ENCODE results near the gene SNRNP25. TPM values are rescaled to one million over a fixed set of nuclear protein-coding genes. Genes with fewer than 3 reads are reported as not detected.
"Not testable (repeated sequence)": the region's sequence is repeated elsewhere in the genome, so short reads cannot be mapped to it uniquely, and the experiment has no call there.

SNRNP25 gene
- total RNA-seq, 1 experiment from 2014 or later = 52.9 TPM

DNA sequence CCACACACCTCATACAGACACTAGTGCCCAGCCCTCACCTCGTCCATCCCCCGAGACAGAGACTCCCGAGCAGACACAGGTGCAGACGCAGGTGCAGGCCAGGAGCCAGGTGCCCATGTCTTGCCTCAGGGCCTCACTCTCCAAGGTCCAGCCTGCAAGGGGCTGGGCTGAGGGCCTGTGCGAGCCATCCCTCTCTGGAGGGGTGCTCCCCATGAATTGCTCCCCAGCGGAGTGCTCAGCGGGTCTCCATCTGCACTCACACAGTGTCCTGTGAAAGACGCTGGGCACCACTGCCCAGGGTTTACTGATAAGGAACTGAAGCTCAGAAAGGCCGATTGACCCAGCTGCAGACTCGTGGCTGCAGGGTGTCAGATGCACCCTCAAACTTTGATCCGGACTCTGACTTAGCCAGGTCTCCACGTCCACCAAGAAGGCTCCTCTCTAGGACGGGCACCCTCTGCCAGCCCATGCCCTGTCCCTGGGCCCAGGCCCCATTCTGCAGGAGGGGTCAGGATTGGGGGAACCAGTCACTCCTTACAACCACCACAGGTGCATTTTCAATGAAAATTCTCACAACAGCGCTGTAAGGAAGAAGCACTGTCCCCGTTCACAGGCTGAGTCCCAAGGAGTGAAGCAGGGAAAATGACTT lies 17.2 kb upstream of the SNRNP25 start:
- Histone ChIP-seq H3K36me3 (replicated peaks; ENCODE audit: control insufficient read depth, insufficient read depth, low read length) (peaks cover 3% of the 10 kb centered on the region), H3K27me3 (ENCODE audit: control insufficient read depth, insufficient read depth, low read length) (no peaks in the 10 kb centered on the region), H3K4me3 (ENCODE audit: insufficient read depth, low read depth, low read length) (no peak overlapping the region)
- no peak for DNase-seq

DNA sequence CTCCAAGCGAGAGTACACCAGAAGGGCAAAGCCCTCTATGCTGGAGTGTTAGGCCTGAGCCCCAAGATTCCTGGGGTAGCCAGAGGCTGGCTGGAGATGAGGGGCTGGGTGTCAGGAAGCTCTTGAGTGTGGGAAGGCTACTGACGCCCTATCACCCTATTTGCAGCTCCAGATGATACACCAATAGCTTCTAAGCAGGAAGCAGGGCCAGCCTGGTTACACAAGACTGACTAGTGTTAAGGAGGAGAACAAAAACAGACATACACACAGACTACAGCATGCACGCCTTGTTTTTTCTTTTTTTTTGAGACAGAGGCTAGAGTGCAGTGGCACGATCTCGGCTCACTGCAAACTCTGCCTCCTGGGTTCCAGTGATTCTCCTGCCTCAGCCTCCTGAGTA lies 16.1 kb upstream of the SNRNP25 start:
- no peak overlapping the region for H3K4me3 ChIP-seq (ENCODE audit: insufficient read depth, low read depth, low read length)
- H3K27me3 ChIP-seq (ENCODE audit: control insufficient read depth, insufficient read depth, low read length) = no peaks in the 10 kb centered on the region
- peaks cover 10% of the 10 kb centered on the region for H3K36me3 ChIP-seq (replicated peaks; ENCODE audit: control insufficient read depth, insufficient read depth, low read length)
- no peak for DNase-seq

DNA sequence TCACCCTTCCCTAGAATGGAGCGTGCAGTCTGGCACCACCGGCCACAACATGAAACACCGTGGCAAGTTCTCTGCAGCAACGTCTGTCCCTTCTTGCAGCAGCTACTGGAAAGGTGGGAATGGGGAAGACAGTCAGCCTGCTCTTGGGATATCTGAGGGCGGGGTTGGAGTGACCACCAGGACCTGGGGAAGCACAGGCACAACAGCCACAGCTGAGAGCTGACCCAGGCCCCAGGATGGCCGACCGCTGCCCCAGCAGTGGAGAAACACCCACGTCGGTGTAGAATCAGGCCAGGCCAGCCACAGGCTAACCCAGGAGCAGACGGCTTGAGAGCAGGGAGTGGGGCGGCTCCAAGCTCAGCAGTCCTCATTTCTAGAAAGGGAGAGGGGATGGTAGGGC lies 15.4 kb upstream of the SNRNP25 start:
- not testable (repeated sequence) for H3K27me3 ChIP-seq (ENCODE audit: control insufficient read depth, insufficient read depth, low read length); H3K4me3 ChIP-seq (ENCODE audit: insufficient read depth, low read depth, low read length); DNase-seq
- H3K36me3 ChIP-seq (replicated peaks; ENCODE audit: control insufficient read depth, insufficient read depth, low read length) = peaks cover 11% of the 10 kb centered on the region

DNA sequence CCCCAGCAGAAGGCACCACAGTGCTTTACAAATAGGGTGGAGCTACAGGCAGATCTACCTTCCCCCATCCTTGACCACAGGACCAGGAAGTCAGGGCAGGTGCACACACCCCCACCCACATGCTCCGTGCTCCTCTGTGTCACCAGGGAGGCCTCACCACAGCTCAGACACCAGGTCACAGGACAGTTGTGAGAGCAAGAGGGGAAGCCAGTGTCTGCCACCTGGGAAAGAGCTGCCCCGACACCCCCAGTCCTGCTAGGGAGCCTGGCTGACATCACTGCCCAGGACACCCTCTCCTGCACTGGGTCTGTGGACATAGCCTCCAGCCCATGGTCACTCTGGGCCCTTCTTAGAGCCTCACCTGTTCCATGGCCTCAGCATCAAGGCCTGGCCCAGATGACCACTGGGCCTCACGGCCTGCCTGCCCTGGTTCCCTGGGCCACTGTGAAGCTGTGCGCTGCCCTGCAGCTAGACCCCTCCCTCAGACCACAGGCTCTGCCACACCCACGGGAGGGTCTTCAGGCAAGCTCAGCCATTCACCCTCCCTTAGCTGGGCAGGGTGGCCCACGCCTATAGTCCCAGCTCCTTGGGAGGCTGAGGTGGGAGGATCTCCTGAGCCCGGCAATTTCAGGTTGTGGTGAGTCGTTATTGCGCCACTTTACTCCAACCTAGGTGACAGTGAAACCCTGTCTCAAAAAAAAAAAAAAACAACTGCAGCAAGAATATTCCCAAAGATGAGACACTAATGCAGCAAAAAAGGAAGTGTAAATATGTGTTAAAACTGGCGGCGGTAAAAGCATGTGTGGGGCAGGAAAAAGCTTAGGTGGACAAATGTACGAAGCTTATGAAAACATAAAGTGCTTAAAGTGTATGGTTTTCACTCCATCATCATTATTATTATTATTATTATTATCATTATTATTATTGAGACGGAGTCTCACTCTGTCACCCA lies 14.4 kb upstream of the SNRNP25 start:
- H3K27me3 ChIP-seq (ENCODE audit: control insufficient read depth, insufficient read depth, low read length) = no peaks in the 10 kb centered on the region
- DNase-seq = peak; percentile 48
- peaks cover 16% of the 10 kb centered on the region for H3K36me3 ChIP-seq (replicated peaks; ENCODE audit: control insufficient read depth, insufficient read depth, low read length)
- H3K4me3 ChIP-seq (ENCODE audit: insufficient read depth, low read depth, low read length) = no peak overlapping the region

DNA sequence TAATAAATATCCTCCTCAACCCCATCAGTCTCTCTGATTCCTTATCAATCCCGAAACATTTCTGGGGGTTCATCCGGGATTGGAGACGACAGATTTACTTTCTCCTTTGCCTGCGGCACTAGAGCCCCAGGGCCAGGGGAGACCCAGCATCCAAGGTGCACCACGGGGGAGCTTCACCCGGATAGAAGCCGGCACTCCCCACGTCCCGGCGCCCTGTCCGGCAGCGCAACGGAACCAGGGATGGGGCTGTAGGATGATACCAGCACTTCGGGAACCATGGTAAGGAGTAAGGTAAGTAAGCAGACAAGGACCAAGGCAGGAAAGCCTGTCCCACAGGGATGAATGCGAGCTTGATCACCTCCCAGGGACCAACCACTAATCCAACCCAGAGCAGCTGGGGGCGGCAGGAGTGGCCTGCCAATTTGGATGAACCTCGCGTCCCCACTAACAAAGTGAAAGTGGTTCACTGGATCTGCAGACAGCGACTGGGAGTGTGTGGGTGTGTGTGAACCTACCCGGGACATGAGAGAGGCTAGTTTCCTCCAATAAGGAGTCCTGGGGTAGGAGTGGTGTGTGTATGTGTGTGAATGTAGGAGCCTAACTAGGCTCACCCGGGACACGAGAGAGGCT lies 12.1 kb upstream of the SNRNP25 start:
- H3K36me3 ChIP-seq (replicated peaks; ENCODE audit: control insufficient read depth, insufficient read depth, low read length) = peaks cover 22% of the 10 kb centered on the region
- DNase-seq = no peak
- no peak overlapping the region for H3K4me3 ChIP-seq (ENCODE audit: insufficient read depth, low read depth, low read length)
- no peaks in the 10 kb centered on the region for H3K27me3 ChIP-seq (ENCODE audit: control insufficient read depth, insufficient read depth, low read length)

DNA sequence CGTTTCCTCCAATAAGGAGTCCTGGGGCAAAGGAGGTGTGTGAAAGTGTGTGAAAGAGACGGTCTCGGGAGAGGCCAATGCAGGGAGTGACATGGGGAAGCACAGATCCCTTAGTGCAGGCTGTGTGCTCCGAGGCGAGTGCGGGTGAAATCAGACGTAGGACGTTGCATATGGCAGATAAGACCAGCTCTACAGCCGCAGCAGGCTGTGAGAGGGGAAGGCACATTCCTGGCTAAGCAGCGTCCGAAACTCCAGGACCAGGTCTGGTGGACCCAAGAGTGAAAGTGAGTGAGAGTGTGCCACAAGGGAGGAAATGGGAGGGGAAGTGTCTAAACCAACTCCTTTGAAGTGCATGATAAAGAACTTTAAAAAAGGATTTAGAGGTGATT lies 11.6 kb upstream of the SNRNP25 start:
- no peak for DNase-seq
- Histone ChIP-seq H3K36me3 (replicated peaks; ENCODE audit: control insufficient read depth, insufficient read depth, low read length) (peaks cover 24% of the 10 kb centered on the region), H3K27me3 (ENCODE audit: control insufficient read depth, insufficient read depth, low read length) (no peaks in the 10 kb centered on the region), H3K4me3 (ENCODE audit: insufficient read depth, low read depth, low read length) (no peak overlapping the region)

DNA sequence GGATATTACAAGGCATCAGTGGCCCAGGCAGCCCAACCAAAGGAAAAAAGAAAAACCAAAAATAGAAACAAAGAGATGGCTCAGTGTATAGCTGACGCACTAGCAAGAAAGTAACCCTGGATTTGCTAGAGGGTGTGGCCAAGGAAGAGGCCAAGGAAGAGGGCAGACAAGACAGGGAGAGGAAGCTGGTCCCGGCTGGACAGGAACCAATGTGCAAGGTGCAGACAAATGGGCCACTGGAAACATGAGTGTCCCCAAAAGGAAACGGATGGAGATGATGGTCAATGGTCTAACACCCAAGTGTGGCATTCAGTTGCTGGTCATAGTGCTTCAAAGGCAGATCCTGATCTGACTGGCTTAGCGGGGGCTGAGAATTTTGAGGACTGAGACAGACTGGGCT lies 10.9 kb upstream of the SNRNP25 start:
- H3K36me3 ChIP-seq (replicated peaks; ENCODE audit: control insufficient read depth, insufficient read depth, low read length) = peaks cover 26% of the 10 kb centered on the region
- H3K27me3 ChIP-seq (ENCODE audit: control insufficient read depth, insufficient read depth, low read length) = no peaks in the 10 kb centered on the region
- H3K4me3 ChIP-seq (ENCODE audit: insufficient read depth, low read depth, low read length) = no peak overlapping the region
- DNase-seq = no peak

DNA sequence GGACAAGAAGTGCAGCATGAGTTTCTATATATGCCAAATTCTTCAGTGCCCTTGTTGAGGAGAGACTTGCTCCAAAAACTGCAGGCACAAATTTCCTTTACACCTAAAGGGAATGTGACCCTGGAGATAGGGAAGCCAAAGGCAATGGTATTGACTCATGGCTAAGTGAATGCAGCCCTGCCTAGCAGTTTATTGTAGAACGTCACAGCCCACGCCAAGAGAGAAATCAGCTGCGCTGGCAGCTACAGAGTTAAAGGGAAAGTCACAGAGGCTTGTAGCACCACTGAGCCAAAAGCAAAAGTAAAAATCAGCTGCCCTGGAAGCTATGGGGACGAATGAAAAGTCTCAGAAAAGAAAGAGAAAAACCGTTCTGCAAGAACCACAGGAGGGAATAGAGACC lies 10.3 kb upstream of the SNRNP25 start:
- Histone ChIP-seq H3K36me3 (replicated peaks; ENCODE audit: control insufficient read depth, insufficient read depth, low read length) (peaks cover 28% of the 10 kb centered on the region), H3K27me3 (ENCODE audit: control insufficient read depth, insufficient read depth, low read length) (no peaks in the 10 kb centered on the region), H3K4me3 (ENCODE audit: insufficient read depth, low read depth, low read length) (no peak overlapping the region)
- no peak for DNase-seq

DNA sequence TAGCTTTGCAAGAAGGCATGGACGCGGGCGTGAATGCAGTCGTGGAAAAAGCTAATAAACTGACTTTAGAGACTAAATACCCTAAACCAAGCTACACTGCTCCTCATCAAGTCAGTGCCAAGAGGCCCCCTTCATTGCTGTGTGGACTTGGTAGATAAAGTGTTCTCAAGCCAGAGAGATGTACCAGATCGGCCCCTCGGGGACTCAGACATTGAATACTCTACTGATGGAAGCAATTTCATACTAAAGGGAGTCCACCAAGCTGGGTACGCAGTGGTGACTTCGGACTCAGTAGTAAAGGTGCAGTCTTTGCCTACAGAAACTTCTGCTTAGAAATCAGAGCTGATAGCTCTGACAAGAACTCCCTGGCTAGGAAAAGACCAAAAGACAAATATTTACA lies 9.0 kb upstream of the SNRNP25 start:
- Histone ChIP-seq H3K27me3 (ENCODE audit: control insufficient read depth, insufficient read depth, low read length) (no peaks in the 10 kb centered on the region), H3K4me3 (ENCODE audit: insufficient read depth, low read depth, low read length) (no peak overlapping the region), H3K36me3 (replicated peaks; ENCODE audit: control insufficient read depth, insufficient read depth, low read length) (peaks cover 29% of the 10 kb centered on the region)
- no peak for DNase-seq

DNA sequence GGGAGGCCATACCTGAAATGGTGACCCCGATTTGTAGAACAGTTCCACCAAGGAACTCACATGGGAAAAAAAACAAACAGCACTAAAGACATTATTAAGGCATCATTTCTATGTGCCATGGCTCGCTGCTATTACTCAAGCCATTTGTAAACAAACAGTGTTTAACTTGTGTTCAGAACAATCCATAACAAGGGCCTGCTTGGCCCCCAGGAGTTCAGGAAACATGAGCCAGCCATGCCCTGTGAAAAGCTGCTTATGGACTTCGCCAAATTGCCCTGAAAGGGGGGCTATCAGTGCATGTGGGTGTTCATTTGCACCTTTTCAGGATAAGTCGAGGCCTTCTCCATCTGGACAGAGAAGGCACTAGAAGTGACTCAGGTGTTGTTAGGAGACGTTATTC lies 8.2 kb upstream of the SNRNP25 start:
- no peak overlapping the region for H3K4me3 ChIP-seq (ENCODE audit: insufficient read depth, low read depth, low read length)
- DNase-seq = no peak
- H3K36me3 ChIP-seq (replicated peaks; ENCODE audit: control insufficient read depth, insufficient read depth, low read length) = peaks cover 29% of the 10 kb centered on the region
- H3K27me3 ChIP-seq (ENCODE audit: control insufficient read depth, insufficient read depth, low read length) = no peaks in the 10 kb centered on the region

DNA sequence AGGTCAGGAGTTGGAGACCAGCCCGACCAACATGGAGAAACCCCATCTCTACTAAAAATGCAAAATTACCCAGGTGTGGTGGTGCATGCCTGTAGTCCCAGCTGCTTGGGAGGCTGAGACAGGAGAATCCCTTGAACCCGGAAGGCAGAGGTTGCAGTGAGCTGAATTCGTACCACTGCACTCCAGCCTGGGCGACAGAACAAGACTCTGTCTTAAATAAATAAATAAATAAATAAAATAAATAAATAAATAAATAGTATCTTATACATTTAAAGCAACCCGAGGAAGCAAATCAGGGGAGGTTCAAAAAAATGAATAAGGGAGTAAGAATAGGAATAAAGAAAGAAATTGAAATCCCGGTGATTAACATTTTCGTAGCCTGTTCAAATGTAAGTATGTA lies 7.1 kb upstream of the SNRNP25 start:
- peaks cover 33% of the 10 kb centered on the region for H3K36me3 ChIP-seq (replicated peaks; ENCODE audit: control insufficient read depth, insufficient read depth, low read length)
- not testable (repeated sequence) for DNase-seq; H3K4me3 ChIP-seq (ENCODE audit: insufficient read depth, low read depth, low read length); H3K27me3 ChIP-seq (ENCODE audit: control insufficient read depth, insufficient read depth, low read length)

DNA sequence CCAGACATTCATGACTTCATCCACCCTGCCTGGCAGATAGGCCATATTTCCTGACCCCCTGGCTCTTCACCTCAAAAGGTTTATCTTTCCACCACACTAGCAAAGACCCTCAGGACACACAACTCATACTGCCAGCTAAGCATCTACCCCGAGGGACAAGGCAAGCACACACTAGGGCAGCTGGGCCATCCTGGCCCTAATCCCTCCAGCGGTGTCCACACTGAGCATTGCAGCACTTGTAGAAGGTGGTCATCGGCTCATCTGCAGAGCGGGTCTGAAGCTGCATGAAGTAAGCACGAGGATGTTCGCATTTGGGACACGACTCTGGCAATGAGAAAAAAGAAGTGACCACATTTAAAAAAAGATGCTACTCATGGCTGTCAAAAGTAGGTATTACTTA lies 6.4 kb upstream of the SNRNP25 start:
- no peak overlapping the region for H3K4me3 ChIP-seq (ENCODE audit: insufficient read depth, low read depth, low read length)
- no peak for DNase-seq
- peaks cover 28% of the 10 kb centered on the region for H3K36me3 ChIP-seq (replicated peaks; ENCODE audit: control insufficient read depth, insufficient read depth, low read length)
- H3K27me3 ChIP-seq (ENCODE audit: control insufficient read depth, insufficient read depth, low read length) = no peaks in the 10 kb centered on the region

DNA sequence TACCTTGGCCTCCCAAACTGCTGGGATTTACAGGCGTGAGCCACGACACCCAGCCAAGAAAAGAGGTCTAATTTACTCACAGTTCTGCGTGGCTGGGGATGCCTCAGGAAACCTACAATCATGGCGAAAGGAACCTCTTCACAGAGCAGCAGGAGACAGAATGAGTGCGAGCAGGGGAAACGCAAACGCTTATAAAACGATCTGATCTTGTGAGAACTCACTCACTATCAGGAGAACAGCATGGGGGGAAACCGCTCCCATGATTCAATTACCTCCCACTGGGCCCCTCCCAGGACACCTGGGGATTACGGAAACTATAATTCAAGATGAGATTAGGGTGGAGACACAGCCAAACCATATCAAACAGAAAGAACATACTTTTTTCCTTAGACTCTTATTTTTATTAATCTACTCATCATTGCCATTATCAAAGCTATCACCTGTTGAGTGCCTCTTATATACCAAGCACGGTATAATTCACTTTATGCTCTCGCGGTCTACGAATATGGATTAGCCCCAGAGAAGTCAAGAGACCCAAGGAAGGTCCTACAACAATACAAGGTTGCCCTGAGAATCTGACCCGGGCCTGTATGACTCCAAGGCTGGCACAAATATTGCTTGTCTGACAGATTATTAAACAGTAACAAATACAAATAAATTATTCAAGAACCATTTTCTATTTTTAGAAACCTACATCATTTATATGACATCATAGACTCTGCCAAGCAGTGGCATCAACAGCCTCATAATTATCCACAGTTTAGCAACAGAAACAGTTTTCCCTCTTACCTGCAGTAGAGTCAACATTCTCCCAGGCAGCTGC lies 2.6 kb upstream of the SNRNP25 start:
- H3K4me3 ChIP-seq (ENCODE audit: insufficient read depth, low read depth, low read length) = no peak overlapping the region
- peaks cover 18% of the 10 kb centered on the region for H3K36me3 ChIP-seq (replicated peaks; ENCODE audit: control insufficient read depth, insufficient read depth, low read length)
- no peak for DNase-seq
- no peaks in the 10 kb centered on the region for H3K27me3 ChIP-seq (ENCODE audit: control insufficient read depth, insufficient read depth, low read length)

DNA sequence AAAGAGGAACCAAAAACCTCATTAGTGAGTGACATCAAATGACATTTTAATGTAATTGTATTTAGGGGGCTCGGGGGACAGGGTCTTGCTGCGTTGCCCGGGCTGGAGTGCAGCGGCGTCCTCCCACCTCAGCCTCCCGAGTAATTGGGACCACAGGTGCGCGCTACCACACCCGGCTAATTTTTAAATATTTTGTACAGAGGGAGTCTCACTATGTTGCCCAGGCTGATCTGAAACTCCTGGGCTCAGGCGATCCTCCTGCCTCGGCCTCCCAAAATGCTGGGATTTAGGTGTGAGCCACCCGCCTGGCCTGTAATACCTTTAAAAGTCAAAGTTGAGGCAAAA lies 581 bp downstream of the SNRNP25 start:
- DNase-seq = no peak
- Histone ChIP-seq H3K36me3 (replicated peaks; ENCODE audit: control insufficient read depth, insufficient read depth, low read length) (peaks cover 26% of the 10 kb centered on the region), H3K4me3 (ENCODE audit: insufficient read depth, low read depth, low read length) (peak overlapping the region; percentile 93), H3K27me3 (ENCODE audit: control insufficient read depth, insufficient read depth, low read length) (no peaks in the 10 kb centered on the region)

All from H7 (cell line).